ENCODE measurements around the gene FSIP1.

The FSIP1 gene

GRCh38 chr15:39618063-39618823 is 164.4 kb downstream of the FSIP1 start:
- DNase-seq (ENCODE audit: low read depth in 2 of 2), result no peak

GRCh38 chr15:39616731-39617455 is 165.7 kb downstream of the FSIP1 start:
- no peak for DNase-seq (ENCODE audit: low read depth in 2 of 2)

- no peak for DNase-seq (ENCODE audit: low read depth in 2 of 2)
Measured at GRCh38 chr15:39613861-39614260, 168.8 kb downstream of the FSIP1 start.

GRCh38 chr15:39613271-39613670 is 169.4 kb downstream of the FSIP1 start:
- no peak for DNase-seq (ENCODE audit: low read depth in 2 of 2)

DNA sequence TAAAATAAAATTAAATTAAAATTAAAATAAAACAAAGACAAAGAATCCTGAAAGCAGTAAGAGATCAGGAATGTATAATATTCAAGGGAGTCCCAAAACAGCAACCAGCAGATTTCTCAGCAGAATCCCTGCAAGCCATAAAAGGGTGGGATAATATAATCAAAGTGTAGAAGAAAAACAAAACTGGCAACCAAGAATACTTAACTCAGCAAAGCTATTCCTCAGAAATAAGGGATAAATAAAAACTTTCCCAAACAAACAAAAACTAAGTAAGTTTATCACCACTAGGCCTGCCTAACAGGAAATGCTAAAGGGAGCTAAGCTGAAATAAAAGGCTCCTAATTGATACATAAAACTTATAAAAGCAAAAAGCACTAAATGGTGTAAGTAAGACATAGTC is 172.0 kb downstream of the FSIP1 start:
- no peak for DNase-seq (ENCODE audit: low read depth in 2 of 2)

DNA sequence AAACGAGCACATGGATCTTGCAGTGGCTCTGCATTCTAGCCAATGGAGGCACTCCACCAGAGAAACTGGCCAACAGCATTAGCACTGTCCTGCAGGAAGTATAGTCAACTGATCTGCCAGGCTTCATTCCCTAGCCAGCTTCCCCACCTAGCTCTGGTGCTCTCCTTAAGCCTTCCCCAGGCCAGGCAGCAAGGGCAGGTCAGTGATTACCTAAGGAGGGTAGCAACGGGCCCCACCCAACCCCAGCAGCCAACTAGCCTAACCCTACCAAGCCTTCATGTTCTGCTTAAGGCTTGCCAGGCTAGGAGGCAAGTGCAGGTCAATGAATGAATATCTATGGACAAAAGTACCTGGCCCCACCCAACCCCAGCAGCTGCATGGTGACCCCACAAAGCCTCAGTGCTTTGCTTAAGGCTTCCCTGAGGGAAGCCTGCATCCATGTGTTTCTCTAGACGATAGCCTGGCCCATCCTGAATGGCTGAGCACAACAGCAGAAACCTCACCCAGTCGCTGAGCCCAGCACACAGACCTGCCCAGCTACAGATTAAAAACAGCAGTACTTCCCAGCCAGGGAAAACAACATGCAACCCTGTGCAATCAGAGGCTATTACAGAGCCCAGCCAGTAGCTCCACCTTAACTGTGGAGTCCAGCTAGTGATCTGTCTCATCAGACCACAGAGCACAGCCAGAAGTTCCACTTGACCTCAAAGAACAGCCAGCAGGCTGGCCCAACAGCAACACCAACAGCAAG is 173.3 kb downstream of the FSIP1 start:
- no peak for DNase-seq (ENCODE audit: low read depth in 2 of 2)

DNA sequence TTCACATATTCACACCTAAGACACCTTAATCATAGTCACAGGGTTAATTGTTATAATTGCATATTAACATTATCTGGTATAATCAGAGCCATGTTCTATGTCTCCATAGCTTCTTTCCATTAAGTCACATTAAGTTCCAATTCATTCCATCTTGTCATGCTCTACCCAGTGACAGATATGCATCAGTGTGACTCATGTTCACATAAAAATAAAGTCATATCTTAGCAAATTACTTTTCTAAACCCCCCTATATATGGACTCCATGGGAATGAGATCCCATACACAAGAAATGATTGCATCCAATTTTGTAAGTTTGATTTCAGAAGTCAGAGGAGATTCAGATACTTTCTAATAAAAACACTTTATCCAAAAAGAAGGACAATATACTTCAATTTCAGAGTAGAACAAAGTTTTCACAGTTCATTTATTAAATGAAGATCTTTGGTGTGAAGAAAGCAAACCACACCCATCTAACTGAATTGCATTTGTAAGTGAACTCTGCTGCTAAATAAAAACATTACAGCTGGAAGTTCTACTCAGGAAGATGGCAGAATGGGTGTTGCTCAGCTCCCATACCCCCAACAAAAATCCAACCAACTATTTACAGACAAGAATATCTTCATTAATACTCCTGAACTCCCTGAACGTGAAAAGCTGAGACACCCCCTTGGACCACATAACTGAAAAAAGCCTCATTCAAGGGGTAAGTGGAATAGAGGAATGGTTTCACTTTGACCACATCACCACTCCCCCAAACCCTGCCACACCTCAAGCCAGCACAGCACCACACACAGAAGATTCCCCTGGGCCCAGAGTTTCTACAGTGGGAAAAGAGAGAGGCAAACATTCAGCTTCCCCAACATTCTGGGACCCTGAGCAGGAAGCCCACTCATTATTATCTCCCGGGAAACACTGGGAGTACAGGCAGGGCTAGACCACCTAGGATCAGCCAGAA is 174.2 kb downstream of the FSIP1 start:
- no peak for DNase-seq (ENCODE audit: low read depth in 2 of 2)

GRCh38 chr15:39605146-39605545 is 177.5 kb downstream of the FSIP1 start:
- no peak for DNase-seq (ENCODE audit: low read depth in 2 of 2)

- DNase-seq (ENCODE audit: low read depth in 2 of 2), result no peak
Measured at GRCh38 chr15:39602143-39602542, 180.5 kb downstream of the FSIP1 start.

DNA sequence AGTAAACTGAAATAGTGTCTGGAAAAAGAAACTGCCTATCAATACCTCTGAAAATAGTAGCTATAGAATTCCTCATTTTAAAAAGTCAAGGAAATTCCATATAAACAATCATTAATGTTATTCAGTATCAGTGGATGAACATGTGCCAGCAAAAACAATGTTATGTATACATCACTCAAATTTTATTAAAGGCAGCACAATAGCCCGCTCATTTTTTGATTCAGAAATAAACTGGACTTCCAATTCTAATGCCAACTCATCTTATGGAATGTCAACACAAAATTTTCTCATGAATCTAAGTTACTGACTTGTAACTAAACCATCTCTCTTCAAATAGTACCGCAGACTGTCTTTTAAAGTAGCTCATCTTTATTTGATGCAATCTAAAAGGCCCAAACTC is 182.8 kb downstream of the FSIP1 start:
- DNase-seq (ENCODE audit: low read depth in 2 of 2), result no peak

DNA sequence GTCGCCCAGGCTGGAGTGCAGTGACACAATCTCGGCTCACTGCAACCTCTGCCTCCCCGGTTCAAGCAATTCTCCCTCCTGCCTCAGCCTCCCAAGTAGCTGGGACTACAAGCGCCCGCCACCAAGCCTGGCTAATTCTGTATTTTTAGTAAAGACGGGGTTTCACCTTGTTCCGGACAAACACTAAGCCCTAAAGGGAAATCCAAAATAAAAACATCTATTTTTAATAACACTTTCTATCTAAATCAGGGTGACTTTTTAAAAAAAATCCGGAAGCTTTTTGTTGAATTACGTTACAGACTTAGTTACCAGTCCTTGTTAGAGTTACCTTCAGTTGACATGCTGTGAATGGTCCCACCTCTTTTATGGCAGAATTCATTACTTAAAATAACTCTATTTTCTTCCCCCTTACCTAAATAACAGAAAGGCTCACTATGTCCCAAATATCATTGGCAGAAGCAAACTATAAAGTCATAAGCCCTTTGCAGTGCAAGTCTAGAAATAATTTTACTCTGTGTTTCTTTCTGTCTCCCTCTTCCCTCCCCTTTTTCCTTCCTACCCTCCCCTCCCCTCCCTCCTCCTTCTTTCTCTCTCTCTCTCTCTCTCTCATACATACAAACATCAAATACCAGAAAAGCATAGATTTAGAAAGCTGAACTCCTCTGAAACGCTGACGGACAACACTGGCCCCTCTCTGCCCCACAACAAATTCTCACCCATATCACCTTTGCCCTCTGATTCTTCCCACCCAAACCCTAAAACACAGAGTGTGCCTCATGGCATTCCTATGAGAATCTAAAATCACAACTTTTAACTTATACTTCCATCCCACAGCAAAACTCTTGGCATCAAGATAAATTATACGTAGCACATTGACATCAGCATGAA is 183.4 kb downstream of the FSIP1 start:
- no peak for DNase-seq (ENCODE audit: low read depth in 2 of 2)

GRCh38 chr15:39598186-39598850 is 184.3 kb downstream of the FSIP1 start:
- DNase-seq (ENCODE audit: low read depth in 2 of 2), result no peak

GRCh38 chr15:39597751-39598185 is 184.9 kb downstream of the FSIP1 start:
- DNase-seq (ENCODE audit: low read depth in 2 of 2), result no peak

- DNase-seq (ENCODE audit: low read depth in 2 of 2), result no peak
Measured at GRCh38 chr15:39597336-39597735, 185.3 kb downstream of the FSIP1 start.

GRCh38 chr15:39596358-39597051 is 186.1 kb downstream of the FSIP1 start:
- DNase-seq (ENCODE audit: low read depth in 2 of 2), result no peak

- DNase-seq (ENCODE audit: low read depth in 2 of 2), result no peak
Measured at GRCh38 chr15:39595338-39596221, 187.1 kb downstream of the FSIP1 start.

DNA sequence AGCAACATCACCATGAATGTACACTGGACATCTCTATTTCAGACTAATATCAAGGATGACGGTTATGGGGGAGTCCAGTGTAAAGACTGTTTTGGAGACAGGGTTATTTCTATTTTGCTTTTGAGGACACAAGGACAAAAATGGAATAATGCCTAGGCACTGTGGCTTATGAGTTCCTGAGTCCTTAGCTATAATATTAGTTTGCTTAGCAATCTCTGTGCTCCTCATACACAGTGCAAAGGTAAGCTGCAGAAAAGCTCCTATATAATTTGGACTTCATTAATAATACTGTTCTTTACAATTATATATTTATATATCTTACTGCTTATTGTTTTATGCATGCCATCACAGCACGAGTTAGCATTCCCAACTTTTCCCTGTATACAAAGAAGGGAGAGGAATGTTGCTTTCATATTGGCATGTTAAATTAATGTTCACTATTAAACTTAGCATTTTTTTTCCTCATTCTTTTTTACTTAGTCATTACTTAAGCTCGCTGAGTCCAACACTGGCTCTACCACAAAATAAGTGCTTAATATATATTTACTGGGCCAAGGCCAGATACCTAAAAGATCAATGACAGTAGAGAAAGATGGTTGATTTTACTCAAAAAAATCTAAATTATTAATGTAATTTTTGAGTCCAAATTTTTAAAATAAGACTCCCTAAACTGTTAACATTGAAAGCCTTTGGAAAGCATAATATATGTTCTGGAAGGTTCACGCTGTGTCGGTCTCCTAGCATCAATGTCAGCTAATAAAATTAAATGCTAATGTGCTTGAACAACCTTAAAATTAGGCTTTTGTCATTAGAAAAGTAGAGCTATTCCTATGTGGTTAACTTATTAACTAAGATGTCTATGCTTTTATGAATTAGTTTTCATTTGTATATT is 187.9 kb downstream of the FSIP1 start:
- DNase-seq (ENCODE audit: low read depth in 2 of 2), result no peak
